MG63 (cell line): ENCODE data around the gene YBX3. TPM values are rescaled to one million over a fixed set of nuclear protein-coding genes. Genes with fewer than 3 reads are reported as not detected.
A peak's percentile ranks its signal among the peaks of the same experiment; 100 is the strongest.
"Not testable (repeated sequence)": the region's sequence is repeated elsewhere in the genome, so short reads cannot be mapped to it uniquely, and the experiment has no call there.

Experiments
- DNase-seq: peaks from one replicate; pipeline ENCODE4 v3.0.0-alpha.2; 2020
- H3K27me3 ChIP-seq: fragments of 250-450 bp; sonication (Bioruptor Pico); 2 replicates; pipeline ENCODE4 v1.5.1; 2020; ENCODE audit warnings: mild to moderate bottlenecking, moderate library complexity
- H3K36me3 ChIP-seq: fragments of 250-450 bp; sonication (Bioruptor Pico); 2 replicates; pipeline ENCODE4 v1.5.1; 2020; ENCODE audit warnings: mild to moderate bottlenecking, moderate library complexity
- H3K4me3 ChIP-seq: fragments of 250-450 bp; sonication (Bioruptor Pico); 2 replicates; pipeline ENCODE4 v1.5.1; 2020; ENCODE audit warnings: mild to moderate bottlenecking, moderate library complexity
- H3K9me3 ChIP-seq: fragments of 250-450 bp; sonication (Bioruptor Pico); 2 replicates; pipeline ENCODE4 v1.5.1; 2020; ENCODE audit warnings: mild to moderate bottlenecking, moderate library complexity
- total RNA-seq: library from RNA; depleted of rRNA; stranded (reverse); fragments of >200 nt; shearing (Covaris generic); gene quantifications from 2 replicates; pipeline ENCODE4 v1.2.3, GENCODE V29; 2014; ENCODE audit warnings: low replicate concordance; rRNA removed

The YBX3 gene
- total RNA-seq, result 325 and 352 TPM in 2 replicates

GRCh38 chr12:10722905-10723746 lies at the start of gene YBX3:
TSS of gene YBX3 (minus strand) at chr12:10723323. CDS start at chr12:10723111, 212 bp downstream.
- 0 out of 2 replicates have a peak, but pooled peaks cover 2% of the 10 kb centered on the region for H3K9me3 ChIP-seq
- peaks cover 19% of the 10 kb centered on the region for H3K36me3 ChIP-seq
- H3K27me3 ChIP-seq, result no peaks in the 10 kb centered on the region
- peak; percentile 84 for DNase-seq
- H3K4me3 ChIP-seq, result peak within 1 kb of the TSS; percentile 98

DNA sequence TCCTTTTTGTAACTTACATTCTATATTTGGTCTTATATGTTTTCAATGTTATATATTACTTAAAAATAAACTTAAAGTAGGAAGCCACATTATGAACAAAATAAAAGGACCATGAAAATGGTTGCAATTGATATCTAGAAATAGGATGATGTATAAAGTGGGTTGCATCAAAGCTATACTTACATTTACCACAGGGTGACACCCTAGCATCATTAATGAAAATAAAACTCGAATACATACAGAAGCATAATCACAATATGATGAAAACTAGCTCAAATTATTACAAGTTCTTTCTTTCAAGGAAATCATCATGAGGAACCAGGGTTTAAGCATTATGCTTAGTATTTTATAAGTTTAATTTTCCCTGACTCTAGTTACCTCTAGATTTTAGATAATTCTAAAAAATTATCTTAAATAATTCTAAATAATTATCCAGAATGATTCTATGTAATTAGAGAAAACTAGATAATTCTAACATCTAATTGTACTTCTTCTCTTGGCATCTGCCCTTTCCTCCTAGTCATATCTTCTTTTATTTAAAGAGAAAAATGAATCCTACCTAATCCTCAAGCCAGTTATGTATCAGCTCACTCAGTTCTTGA lies 48.1 kb upstream of the YBX3 start:
- no peak overlapping the region for H3K4me3 ChIP-seq
- no peak for DNase-seq
- no peaks in the 10 kb centered on the region for H3K36me3 ChIP-seq
- H3K27me3 ChIP-seq, result peaks cover 58% of the 10 kb centered on the region
- no peaks in the 10 kb centered on the region for H3K9me3 ChIP-seq

GRCh38 chr12:10759657-10760056 lies 36.5 kb upstream of the YBX3 start:
- no peaks in the 10 kb centered on the region for H3K36me3 ChIP-seq
- H3K27me3 ChIP-seq, result peaks cover 24% of the 10 kb centered on the region
- no peak for DNase-seq

DNA sequence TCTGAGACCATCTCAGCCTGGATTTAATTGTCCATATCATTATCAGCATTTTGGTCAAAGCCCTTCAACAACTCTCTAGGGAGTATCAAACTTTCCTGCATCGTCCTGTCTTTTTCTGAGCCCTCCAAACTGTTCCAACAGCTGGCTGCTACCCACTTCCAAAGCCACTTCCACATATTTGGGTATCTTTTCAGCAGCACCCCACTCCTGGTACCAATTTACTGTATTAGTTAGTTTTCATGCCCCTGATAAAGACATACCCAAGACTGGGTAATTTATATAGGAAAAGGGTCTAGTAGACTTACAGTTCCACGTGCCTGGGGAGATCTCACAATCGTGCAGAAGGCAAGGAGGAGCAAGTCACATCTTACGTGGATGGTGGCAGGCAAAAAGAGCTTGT lies 33.1 kb upstream of the YBX3 start:
- peaks cover 17% of the 10 kb centered on the region for H3K27me3 ChIP-seq
- H3K36me3 ChIP-seq, result no peaks in the 10 kb centered on the region
- DNase-seq, result no peak
- H3K9me3 ChIP-seq, result peaks cover 13% of the 10 kb centered on the region
- H3K4me3 ChIP-seq, result no peak overlapping the region

More at GRCh38 chr12:10759657-10760056, 36.5 kb upstream of the YBX3 start:
- H3K9me3 ChIP-seq, result peaks cover 13% of the 10 kb centered on the region
- no peak overlapping the region for H3K4me3 ChIP-seq

DNA sequence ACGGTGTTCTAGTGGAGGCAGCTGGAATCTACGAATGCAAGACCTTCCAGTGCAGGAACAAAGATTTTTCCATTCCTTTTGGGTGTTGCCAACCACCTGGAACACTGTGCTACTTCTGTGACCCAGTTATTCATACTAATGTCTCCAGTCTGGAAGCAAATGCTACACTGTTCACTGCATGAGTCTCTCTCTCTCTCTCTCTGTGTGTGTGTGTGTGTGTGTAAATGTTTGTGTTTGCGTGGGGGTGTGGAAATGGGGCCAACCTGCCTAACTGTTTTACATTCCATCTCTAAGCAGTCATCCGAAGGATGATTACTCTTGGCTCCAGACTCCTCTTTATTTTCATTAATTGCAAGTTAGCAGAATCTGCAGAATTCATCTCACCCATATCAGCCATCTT lies 29.9 kb upstream of the YBX3 start:
- H3K4me3 ChIP-seq, result no peak overlapping the region
- peak; percentile 53 for DNase-seq
- no peaks in the 10 kb centered on the region for H3K36me3 ChIP-seq
- H3K27me3 ChIP-seq, result no peaks in the 10 kb centered on the region; the same call in 1 of the 2 replicates
- peaks cover 13% of the 10 kb centered on the region for H3K9me3 ChIP-seq

DNA sequence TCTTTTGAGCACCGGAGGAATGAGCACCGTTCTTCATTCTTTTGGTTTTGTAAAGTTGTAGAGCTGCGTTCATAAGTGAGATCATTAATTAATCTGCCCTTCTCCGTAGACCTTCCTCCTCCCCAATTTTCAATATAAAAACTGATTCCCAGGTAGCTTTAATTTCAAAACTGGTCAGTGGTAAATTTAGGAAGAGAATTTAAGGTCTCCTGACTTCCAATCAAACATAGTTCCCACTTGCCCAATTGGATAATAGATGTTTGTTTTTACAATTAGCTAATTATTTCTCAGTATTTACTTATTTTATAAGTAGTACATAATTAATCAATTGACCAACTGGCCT lies 27.2 kb upstream of the YBX3 start:
- Histone ChIP-seq H3K9me3 (no peaks in the 10 kb centered on the region), H3K36me3 (no peaks in the 10 kb centered on the region), H3K4me3 (no peak overlapping the region; the same call in 1 of the 2 replicates), H3K27me3 (no peaks in the 10 kb centered on the region)
- no peak for DNase-seq

GRCh38 chr12:10749700-10750384 lies 26.7 kb upstream of the YBX3 start:
- Histone ChIP-seq H3K4me3 (peak overlapping the region; percentile 36), H3K36me3 (no peaks in the 10 kb centered on the region), H3K9me3 (no peaks in the 10 kb centered on the region), H3K27me3 (no peaks in the 10 kb centered on the region)
- peak; percentile 61 for DNase-seq

DNA sequence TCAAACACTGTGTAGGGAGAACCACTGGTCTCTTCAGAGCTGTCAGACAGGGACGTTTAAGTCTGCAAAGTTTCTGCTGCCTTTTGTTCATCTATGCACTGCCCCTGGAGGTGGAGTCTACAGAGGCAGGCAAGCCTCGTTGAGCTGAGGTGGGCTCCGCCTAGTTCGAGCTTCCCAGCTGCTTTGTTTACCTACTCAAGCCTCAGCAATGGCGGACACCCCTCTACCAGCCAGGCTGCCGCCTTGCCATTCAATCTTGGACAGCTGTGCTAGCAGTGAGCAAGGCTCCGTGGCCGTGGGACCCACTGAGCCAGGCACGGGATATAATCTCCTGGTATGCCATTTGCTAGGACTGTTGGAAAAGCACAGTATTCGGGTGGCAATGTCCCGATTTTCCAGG lies 24.6 kb upstream of the YBX3 start:
- no peak for DNase-seq
- H3K27me3 ChIP-seq, result no peaks in the 10 kb centered on the region
- no peaks in the 10 kb centered on the region for H3K36me3 ChIP-seq
- H3K4me3 ChIP-seq, result no peak overlapping the region
- H3K9me3 ChIP-seq, result no peaks in the 10 kb centered on the region

DNA sequence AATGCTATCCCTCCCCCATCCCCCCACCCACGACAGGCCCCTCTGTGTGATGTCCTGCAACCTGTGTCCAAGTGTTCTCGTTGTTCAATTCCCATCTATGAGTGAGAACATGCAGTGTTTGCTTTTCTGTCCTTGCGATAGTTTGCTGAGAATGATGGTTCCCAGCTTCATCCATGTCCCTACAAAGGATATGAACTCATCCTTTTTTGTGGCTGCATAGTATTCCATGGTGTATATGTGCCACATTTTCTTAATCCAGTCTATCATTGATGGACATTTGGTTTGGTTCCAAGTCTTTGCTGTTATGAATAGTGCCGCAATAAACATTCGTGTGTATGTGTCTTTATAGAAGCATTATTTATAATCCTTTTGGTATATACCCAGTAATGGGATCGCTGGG lies 20.3 kb upstream of the YBX3 start:
- H3K27me3 ChIP-seq, H3K36me3 ChIP-seq, H3K4me3 ChIP-seq, H3K9me3 ChIP-seq, DNase-seq: not testable (repeated sequence)

GRCh38 chr12:10741845-10742244 lies 18.7 kb upstream of the YBX3 start:
- Histone ChIP-seq H3K4me3 (no peak overlapping the region), H3K36me3 (no peaks in the 10 kb centered on the region), H3K27me3 (no peaks in the 10 kb centered on the region), H3K9me3 (no peaks in the 10 kb centered on the region)
- no peak for DNase-seq

DNA sequence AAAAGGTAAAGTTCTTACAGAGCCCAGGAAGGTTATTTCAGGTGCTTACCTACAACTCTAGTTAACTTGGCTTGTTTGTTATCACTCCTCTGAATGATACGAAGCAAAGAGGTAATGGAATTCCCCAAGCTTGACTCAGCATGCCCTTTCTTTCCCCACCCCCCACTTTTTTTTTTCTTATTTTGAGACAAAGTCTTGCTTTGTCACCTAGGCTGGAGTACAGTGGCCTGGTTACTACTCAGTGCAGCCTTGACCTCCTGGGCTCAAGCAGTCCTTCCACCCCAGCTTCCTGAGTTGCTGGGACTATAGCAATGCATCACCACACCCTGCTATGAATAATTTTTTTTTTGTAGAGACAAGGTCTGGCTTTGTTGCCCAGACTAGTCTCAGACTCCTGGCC lies 17.1 kb upstream of the YBX3 start:
- no peak for DNase-seq
- Histone ChIP-seq H3K27me3 (no peaks in the 10 kb centered on the region), H3K4me3 (no peak overlapping the region), H3K36me3 (no peaks in the 10 kb centered on the region), H3K9me3 (no peaks in the 10 kb centered on the region)

GRCh38 chr12:10739157-10740118 lies 16.3 kb upstream of the YBX3 start:
- no peaks in the 10 kb centered on the region for H3K27me3 ChIP-seq
- H3K9me3 ChIP-seq, result no peaks in the 10 kb centered on the region
- no peak overlapping the region for H3K4me3 ChIP-seq
- no peak for DNase-seq
- no peaks in the 10 kb centered on the region for H3K36me3 ChIP-seq

- Histone ChIP-seq H3K4me3 (no peak overlapping the region), H3K27me3 (no peaks in the 10 kb centered on the region; the same call in 1 of the 2 replicates), H3K9me3 (no peaks in the 10 kb centered on the region), H3K36me3 (no peaks in the 10 kb centered on the region)
- DNase-seq, result no peak
Observed at GRCh38 chr12:10737249-10737648, 14.1 kb upstream of the YBX3 start.

GRCh38 chr12:10736463-10736862 lies 13.3 kb upstream of the YBX3 start:
- H3K9me3 ChIP-seq, result no peaks in the 10 kb centered on the region
- H3K27me3 ChIP-seq, result no peaks in the 10 kb centered on the region; the same call in 1 of the 2 replicates
- no peak for DNase-seq
- H3K4me3 ChIP-seq, result no peak overlapping the region
- H3K36me3 ChIP-seq, result no peaks in the 10 kb centered on the region

GRCh38 chr12:10735428-10735827 lies 12.3 kb upstream of the YBX3 start:
- Histone ChIP-seq H3K27me3 (no peaks in the 10 kb centered on the region; the same call in 1 of the 2 replicates), H3K4me3 (no peak overlapping the region), H3K9me3 (no peaks in the 10 kb centered on the region), H3K36me3 (no peaks in the 10 kb centered on the region)
- DNase-seq, result no peak

DNA sequence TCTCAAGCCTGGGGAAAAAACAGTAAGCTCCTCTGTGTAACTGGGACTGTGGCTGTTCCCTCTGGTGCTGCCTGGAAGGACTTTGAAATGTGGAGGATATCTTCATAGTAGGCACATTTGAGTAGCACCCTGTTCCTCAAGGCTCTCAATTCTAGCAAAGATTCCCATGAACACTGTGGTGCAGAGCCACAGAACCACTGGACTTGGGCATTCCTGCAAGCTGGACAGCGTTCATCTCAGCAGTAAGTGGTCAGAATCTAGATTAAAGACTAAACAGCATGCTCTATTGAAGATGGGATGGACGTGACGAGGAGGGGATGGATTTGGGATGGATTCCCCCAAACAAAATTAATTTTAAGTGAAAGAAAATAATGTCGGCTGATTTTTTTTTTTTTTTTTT lies 9.4 kb upstream of the YBX3 start:
- no peak for DNase-seq
- H3K27me3 ChIP-seq, result no peaks in the 10 kb centered on the region; the same call in 1 of the 2 replicates
- no peaks in the 10 kb centered on the region for H3K36me3 ChIP-seq
- H3K9me3 ChIP-seq, result no peaks in the 10 kb centered on the region
- no peak overlapping the region for H3K4me3 ChIP-seq
